ENCODE results near the gene RHBG. TPM values are rescaled to one million over a fixed set of nuclear protein-coding genes. Genes with fewer than 3 reads are reported as not detected.

The RHBG gene
- total RNA-seq, 1 donor = not detected

- no peak overlapping the region for H3K4me3 ChIP-seq (ENCODE audit: low read depth, low read length)
- TF ChIP-seq CTCF (IDR thresholded peaks at IDR 0.05; ENCODE audit: insufficient read depth, low read depth, low read length) = no peak
- no peak for DNase-seq (ENCODE audit: low read depth)
These were observed 54.7 kb downstream of the RHBG start for GRCh38 chr1:156423422-156424352.

GRCh38 chr1:156424806-156425432 is 55.9 kb downstream of the RHBG start:
- DNase-seq (ENCODE audit: low read depth) = no peak
- no peak overlapping the region for H3K4me3 ChIP-seq (ENCODE audit: low read depth, low read length)
- no peak for TF ChIP-seq CTCF (IDR thresholded peaks at IDR 0.05; ENCODE audit: insufficient read depth, low read depth, low read length)

- no peak for TF ChIP-seq CTCF (IDR thresholded peaks at IDR 0.05; ENCODE audit: insufficient read depth, low read depth, low read length)
- no peak overlapping the region for H3K4me3 ChIP-seq (ENCODE audit: low read depth, low read length)
- no peak for DNase-seq (ENCODE audit: low read depth)
These were observed 56.9 kb downstream of the RHBG start for GRCh38 chr1:156425943-156426342.

- DNase-seq (ENCODE audit: low read depth) = no peak
- TF ChIP-seq CTCF (IDR thresholded peaks at IDR 0.05; ENCODE audit: insufficient read depth, low read depth, low read length) = no peak
- H3K4me3 ChIP-seq (ENCODE audit: low read depth, low read length) = no peak overlapping the region
These were observed 58.9 kb downstream of the RHBG start for GRCh38 chr1:156427957-156428356.

- H3K4me3 ChIP-seq (ENCODE audit: low read depth, low read length) = no peak overlapping the region
- no peak for TF ChIP-seq CTCF (IDR thresholded peaks at IDR 0.05; ENCODE audit: insufficient read depth, low read depth, low read length)
- DNase-seq (ENCODE audit: low read depth) = no peak
These were observed 59.8 kb downstream of the RHBG start for GRCh38 chr1:156428746-156429288.

- TF ChIP-seq CTCF (IDR thresholded peaks at IDR 0.05; ENCODE audit: insufficient read depth, low read depth, low read length) = no peak
- no peak for DNase-seq (ENCODE audit: low read depth)
- no peak overlapping the region for H3K4me3 ChIP-seq (ENCODE audit: low read depth, low read length)
These were observed 60.5 kb downstream of the RHBG start for GRCh38 chr1:156429313-156430060.
